MG63 (cell line): Measurements from ENCODE around the gene ADGRG3. TPM values are rescaled to one million over a fixed set of nuclear protein-coding genes. Genes with fewer than 3 reads are reported as not detected.
"Not testable (repeated sequence)": the region's sequence is repeated elsewhere in the genome, so short reads cannot be mapped to it uniquely, and the experiment has no call there.

Experiments
- DNase-seq: peaks from one replicate; pipeline ENCODE4 v3.0.0-alpha.2; 2020
- H3K27me3 ChIP-seq: fragments of 250-450 bp; sonication (Bioruptor Pico); 2 replicates; pipeline ENCODE4 v1.5.1; 2020; ENCODE audit warnings: mild to moderate bottlenecking, moderate library complexity
- H3K36me3 ChIP-seq: fragments of 250-450 bp; sonication (Bioruptor Pico); 2 replicates; pipeline ENCODE4 v1.5.1; 2020; ENCODE audit warnings: mild to moderate bottlenecking, moderate library complexity
- H3K4me3 ChIP-seq: fragments of 250-450 bp; sonication (Bioruptor Pico); 2 replicates; pipeline ENCODE4 v1.5.1; 2020; ENCODE audit warnings: mild to moderate bottlenecking, moderate library complexity
- H3K9me3 ChIP-seq: fragments of 250-450 bp; sonication (Bioruptor Pico); 2 replicates; pipeline ENCODE4 v1.5.1; 2020; ENCODE audit warnings: mild to moderate bottlenecking, moderate library complexity
- total RNA-seq: library from RNA; depleted of rRNA; stranded (reverse); fragments of >200 nt; shearing (Covaris generic); gene quantifications from 2 replicates; pipeline ENCODE4 v1.2.3, GENCODE V29; 2014; ENCODE audit warnings: low replicate concordance

The ADGRG3 gene
- total RNA-seq, 1 experiment from 2014 or later, result not detected

- Histone ChIP-seq H3K27me3 (peaks cover 4% of the 10 kb centered on the region), H3K9me3 (no peaks in the 10 kb centered on the region), H3K4me3 (no peak overlapping the region), H3K36me3 (no peaks in the 10 kb centered on the region)
- DNase-seq, result no peak
Measured at GRCh38 chr16:57667048-57667525, 1.0 kb upstream of the ADGRG3 start.

- no peak overlapping the region for H3K4me3 ChIP-seq
- H3K27me3 ChIP-seq, result peaks cover 9% of the 10 kb centered on the region
- DNase-seq, result no peak
- no peaks in the 10 kb centered on the region for H3K9me3 ChIP-seq
- no peaks in the 10 kb centered on the region for H3K36me3 ChIP-seq
Measured at GRCh38 chr16:57667526-57668262, 412 bp upstream of the ADGRG3 start.

- no peak for DNase-seq
- H3K27me3 ChIP-seq, result peaks cover 21% of the 10 kb centered on the region
Measured at GRCh38 chr16:57668630-57669475, 747 bp downstream of the ADGRG3 start.

GRCh38 chr16:57669476-57670162, 1.5 kb downstream of the ADGRG3 start:
- Histone ChIP-seq H3K27me3 (peaks cover 27% of the 10 kb centered on the region), H3K36me3 (no peaks in the 10 kb centered on the region), H3K4me3 (no peak overlapping the region), H3K9me3 (no peaks in the 10 kb centered on the region)
- DNase-seq, result no peak

More at GRCh38 chr16:57668630-57669475, 747 bp downstream of the ADGRG3 start:
- Histone ChIP-seq H3K4me3 (no peak overlapping the region), H3K9me3 (no peaks in the 10 kb centered on the region), H3K36me3 (no peaks in the 10 kb centered on the region)

- Histone ChIP-seq H3K27me3 (peaks cover 29% of the 10 kb centered on the region), H3K9me3 (no peaks in the 10 kb centered on the region), H3K36me3 (no peaks in the 10 kb centered on the region), H3K4me3 (no peak overlapping the region)
- DNase-seq, result no peak
Measured at GRCh38 chr16:57670196-57670595, 2.1 kb downstream of the ADGRG3 start.

- not testable (repeated sequence) for H3K9me3 ChIP-seq
- H3K27me3 ChIP-seq, result peaks cover 39% of the 10 kb centered on the region
- DNase-seq, result peak; percentile 54
Measured at GRCh38 chr16:57671451-57671850, 3.3 kb downstream of the ADGRG3 start.

GRCh38 chr16:57672416-57672815, 4.3 kb downstream of the ADGRG3 start:
- no peaks in the 10 kb centered on the region for H3K9me3 ChIP-seq
- H3K4me3 ChIP-seq, result no peak overlapping the region
- H3K27me3 ChIP-seq, result peaks cover 41% of the 10 kb centered on the region
- DNase-seq, result no peak
- H3K36me3 ChIP-seq, result no peaks in the 10 kb centered on the region

More at GRCh38 chr16:57671451-57671850, 3.3 kb downstream of the ADGRG3 start:
- H3K36me3 ChIP-seq, H3K4me3 ChIP-seq: not testable (repeated sequence)

GRCh38 chr16:57672824-57673223, 4.7 kb downstream of the ADGRG3 start:
- Histone ChIP-seq H3K27me3 (peaks cover 41% of the 10 kb centered on the region), H3K9me3 (no peaks in the 10 kb centered on the region), H3K36me3 (no peaks in the 10 kb centered on the region), H3K4me3 (no peak overlapping the region)
- DNase-seq, result no peak

- no peak for DNase-seq
- no peak overlapping the region for H3K4me3 ChIP-seq
- no peaks in the 10 kb centered on the region for H3K9me3 ChIP-seq
- H3K36me3 ChIP-seq, result no peaks in the 10 kb centered on the region
- H3K27me3 ChIP-seq, result peaks cover 41% of the 10 kb centered on the region
Measured at GRCh38 chr16:57675741-57676551, 7.8 kb downstream of the ADGRG3 start.

GRCh38 chr16:57676553-57677085, 8.5 kb downstream of the ADGRG3 start:
- no peaks in the 10 kb centered on the region for H3K9me3 ChIP-seq
- no peak overlapping the region for H3K4me3 ChIP-seq
- no peaks in the 10 kb centered on the region for H3K36me3 ChIP-seq
- H3K27me3 ChIP-seq, result peaks cover 38% of the 10 kb centered on the region
- no peak for DNase-seq

- no peak for DNase-seq
- Histone ChIP-seq H3K27me3 (peaks cover 31% of the 10 kb centered on the region), H3K9me3 (no peaks in the 10 kb centered on the region), H3K4me3 (no peak overlapping the region), H3K36me3 (no peaks in the 10 kb centered on the region)
Measured at GRCh38 chr16:57677622-57678369, 9.7 kb downstream of the ADGRG3 start.

- H3K27me3 ChIP-seq, result peaks cover 19% of the 10 kb centered on the region
- no peaks in the 10 kb centered on the region for H3K9me3 ChIP-seq
- no peak overlapping the region for H3K4me3 ChIP-seq
- DNase-seq, result no peak
- no peaks in the 10 kb centered on the region for H3K36me3 ChIP-seq
Measured at GRCh38 chr16:57679016-57679415, 10.9 kb downstream of the ADGRG3 start.

GRCh38 chr16:57679767-57680482, 11.8 kb downstream of the ADGRG3 start:
- DNase-seq, result no peak
- Histone ChIP-seq H3K9me3 (no peaks in the 10 kb centered on the region), H3K36me3 (no peaks in the 10 kb centered on the region), H3K4me3 (no peak overlapping the region), H3K27me3 (peaks cover 14% of the 10 kb centered on the region)

GRCh38 chr16:57680842-57681375, 12.8 kb downstream of the ADGRG3 start:
- Histone ChIP-seq H3K36me3 (no peaks in the 10 kb centered on the region), H3K27me3 (peaks cover 6% of the 10 kb centered on the region), H3K9me3 (no peaks in the 10 kb centered on the region), H3K4me3 (no peak overlapping the region)
- DNase-seq, result no peak
